HEK293T (cell line): ENCODE results near the gene ADAMTS12.

Experiments
- CTCF ChIA-PET: fragments of 350-600 bp; formaldehyde crosslinking; extraction: SDS; loops from one replicate; lab custom pipeline; 2021; ENCODE audit warnings: antibody characterized with exemption, inconsistent platforms; lab: Yijun Ruan, JAX
- POLR2A ChIA-PET: fragments of 350-600 bp; formaldehyde crosslinking; extraction: SDS; loops from one replicate; lab custom pipeline; 2020; ENCODE audit warnings: antibody characterized with exemption, inconsistent platforms; lab: Yijun Ruan, JAX
- DNase-seq: peaks from one replicate; pipeline ENCODE4 v3.0.0; 2012; ENCODE audit warnings: mixed read lengths; ENCODE audit errors: extremely low spot score
- ARNT ChIP-seq: fragments of 450-650 bp; IDR thresholded peaks from 2 replicates; pipeline ENCODE4 v1.6.1; 2017; ENCODE audit warnings: mild to moderate bottlenecking
- BHLHE40 ChIP-seq: fragments of 450-650 bp; IDR thresholded peaks from 2 replicates; pipeline ENCODE4 v1.6.1; 2016; ENCODE audit warnings: mild to moderate bottlenecking, moderate library complexity, borderline replicate concordance
- CTBP1 ChIP-seq: fragments of 450-650 bp; IDR thresholded peaks from 2 replicates; pipeline ENCODE4 v1.6.1; 2016; ENCODE audit warnings: borderline replicate concordance
- ELF4 ChIP-seq: fragments of 450-650 bp; IDR thresholded peaks from 2 replicates; pipeline ENCODE4 v1.6.1; 2017; ENCODE audit warnings: antibody characterized with exemption
- FOXA1 ChIP-seq: fragments of 450-650 bp; IDR thresholded peaks from 2 replicates; pipeline ENCODE4 v1.6.1; 2016; ENCODE audit warnings: mild to moderate bottlenecking
- FOXK2 ChIP-seq: fragments of 450-650 bp; IDR thresholded peaks from 2 replicates; pipeline ENCODE4 v1.6.1; 2016; ENCODE audit warnings: mild to moderate bottlenecking
- FOXM1 ChIP-seq: fragments of 450-650 bp; IDR thresholded peaks from 2 replicates; pipeline ENCODE4 v1.6.1; 2017; ENCODE audit warnings: mild to moderate bottlenecking, borderline replicate concordance
- HDGF ChIP-seq: fragments of 450-650 bp; IDR thresholded peaks from 2 replicates; pipeline ENCODE4 v1.6.1; 2017; ENCODE audit warnings: antibody characterized with exemption, borderline replicate concordance
- L3MBTL2 ChIP-seq: fragments of 450-650 bp; conservative IDR thresholded peaks from 2 replicates; pipeline ENCODE4 v1.6.1; 2016; ENCODE audit warnings: mild to moderate bottlenecking
- LEF1 ChIP-seq: fragments of 450-650 bp; IDR thresholded peaks from 2 replicates; pipeline ENCODE4 v1.6.1; 2017; ENCODE audit warnings: mild to moderate bottlenecking, borderline replicate concordance
- NFRKB ChIP-seq: fragments of 450-650 bp; IDR thresholded peaks from 2 replicates; pipeline ENCODE4 v1.6.1; 2016; ENCODE audit warnings: mild to moderate bottlenecking, moderate library complexity
- SP1 ChIP-seq: fragments of 450-650 bp; IDR thresholded peaks from 2 replicates; pipeline ENCODE4 v1.6.1; 2017
- SUZ12 ChIP-seq: fragments of 450-650 bp; IDR thresholded peaks from 2 replicates; pipeline ENCODE4 v1.6.1; 2016; ENCODE audit warnings: mild to moderate bottlenecking
- TARDBP ChIP-seq: fragments of 450-650 bp; IDR thresholded peaks from 2 replicates; pipeline ENCODE4 v1.6.1; 2016
- ZNF384 ChIP-seq: fragments of 450-650 bp; IDR thresholded peaks from 2 replicates; pipeline ENCODE4 v1.6.1; 2016
- TF ChIP-seq, protein P1 (sequence below): fragments of 450-650 bp; IDR thresholded peaks from 2 replicates; pipeline ENCODE4 v1.6.1; 2016

The ADAMTS12 gene

DNA sequence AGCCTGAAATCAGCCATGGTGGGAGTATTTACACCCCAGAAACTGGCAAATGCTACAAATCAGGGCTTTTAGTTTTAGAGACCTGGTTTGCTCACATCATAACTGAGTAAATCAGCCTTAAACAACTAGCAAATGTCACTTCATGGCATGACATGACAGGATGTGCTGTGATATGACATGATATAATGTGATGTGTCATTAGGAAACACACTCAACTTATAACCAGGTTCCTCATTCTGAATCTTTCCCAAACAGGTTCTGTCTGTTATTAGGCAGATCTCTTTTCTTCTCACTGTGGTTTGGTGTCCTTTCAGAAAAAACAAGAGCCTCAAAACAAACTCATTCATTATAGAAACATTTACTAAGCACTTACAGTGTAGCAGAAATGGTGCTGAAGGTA is 90.5 kb downstream of the ADAMTS12 start:
- CTCF ChIA-PET, result no interaction called here
- POLR2A ChIA-PET, result no interaction called here
- TF ChIP-seq HDGF (no peak), ZNF384 (no peak), FOXA1 (no peak), BHLHE40 (no peak), SUZ12 (no peak), L3MBTL2 (no peak), TARDBP (no peak), ELF4 (no peak), ARNT (no peak), FOXM1 (no peak), CTBP1 (no peak), LEF1 (no peak), NFRKB (no peak), FOXK2 (no peak), SP1 (no peak)
- TF ChIP-seq, protein P1, sequence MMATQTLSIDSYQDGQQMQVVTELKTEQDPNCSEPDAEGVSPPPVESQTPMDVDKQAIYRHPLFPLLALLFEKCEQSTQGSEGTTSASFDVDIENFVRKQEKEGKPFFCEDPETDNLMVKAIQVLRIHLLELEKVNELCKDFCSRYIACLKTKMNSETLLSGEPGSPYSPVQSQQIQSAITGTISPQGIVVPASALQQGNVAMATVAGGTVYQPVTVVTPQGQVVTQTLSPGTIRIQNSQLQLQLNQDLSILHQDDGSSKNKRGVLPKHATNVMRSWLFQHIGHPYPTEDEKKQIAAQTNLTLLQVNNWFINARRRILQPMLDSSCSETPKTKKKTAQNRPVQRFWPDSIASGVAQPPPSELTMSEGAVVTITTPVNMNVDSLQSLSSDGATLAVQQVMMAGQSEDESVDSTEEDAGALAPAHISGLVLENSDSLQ, result no peak
- DNase-seq, result no peak

- DNase-seq, result no peak
- POLR2A ChIA-PET, result no interaction called here
- CTCF ChIA-PET, result no interaction called here
- no peak for TF ChIP-seq TARDBP
- no peak for TF ChIP-seq LEF1
- TF ChIP-seq HDGF, result no peak
- no peak for TF ChIP-seq L3MBTL2
- TF ChIP-seq, protein P1, result no peak
- no peak for TF ChIP-seq SUZ12
- no peak for TF ChIP-seq FOXM1
- TF ChIP-seq CTBP1, result no peak
- no peak for TF ChIP-seq SP1
- TF ChIP-seq ZNF384, result no peak
- TF ChIP-seq NFRKB, result no peak
- TF ChIP-seq FOXA1, result no peak
- TF ChIP-seq ELF4, result no peak
- no peak for TF ChIP-seq BHLHE40
- TF ChIP-seq ARNT, result no peak
- TF ChIP-seq FOXK2, result no peak
These were observed 91.4 kb downstream of the ADAMTS12 start for GRCh38 chr5:33800241-33800950.

DNA sequence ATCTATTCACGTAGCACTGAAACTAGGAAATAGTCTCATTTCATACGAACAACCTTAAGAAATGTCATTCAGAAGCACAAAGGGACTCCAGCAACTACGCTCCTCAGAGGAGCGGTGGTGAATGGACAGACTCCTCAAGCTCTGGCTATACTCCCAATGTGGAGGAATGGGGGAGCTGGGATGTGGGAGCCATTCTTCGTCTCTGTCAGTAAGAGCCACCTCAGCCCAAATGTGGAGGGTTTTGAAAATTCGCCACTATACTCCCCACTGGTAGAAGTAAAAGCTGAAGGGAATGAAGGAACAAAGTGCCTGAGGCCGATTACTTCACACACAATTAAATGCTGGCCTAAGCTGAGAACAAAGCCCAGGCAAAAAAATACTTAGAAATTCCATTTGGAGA is 96.3 kb downstream of the ADAMTS12 start:
- TF ChIP-seq ELF4, result no peak
- no peak for TF ChIP-seq HDGF
- TF ChIP-seq FOXA1, result no peak
- no peak for TF ChIP-seq TARDBP
- TF ChIP-seq, protein P1, result no peak
- TF ChIP-seq FOXK2, result no peak
- no peak for TF ChIP-seq L3MBTL2
- TF ChIP-seq ARNT, result no peak
- no peak for TF ChIP-seq LEF1
- TF ChIP-seq NFRKB, result no peak
- TF ChIP-seq CTBP1, result no peak
- no peak for DNase-seq
- ChIA-PET CTCF (no interaction called here), POLR2A (no interaction called here)

GRCh38 chr5:33794550-33795181 is 97.1 kb downstream of the ADAMTS12 start:
- POLR2A ChIA-PET, result no interaction called here
- no peak for TF ChIP-seq L3MBTL2
- no peak for TF ChIP-seq CTBP1
- TF ChIP-seq NFRKB, result no peak
- TF ChIP-seq ELF4, result no peak
- no peak for TF ChIP-seq LEF1
- TF ChIP-seq SP1, result no peak
- TF ChIP-seq, protein P1, result no peak
- no peak for TF ChIP-seq TARDBP
- TF ChIP-seq BHLHE40, result no peak
- TF ChIP-seq FOXM1, result no peak
- no peak for TF ChIP-seq SUZ12
- no peak for TF ChIP-seq ARNT
- no peak for TF ChIP-seq ZNF384
- TF ChIP-seq HDGF, result no peak
- no peak for TF ChIP-seq FOXK2
- TF ChIP-seq FOXA1, result no peak
- CTCF ChIA-PET, result no interaction called here
- DNase-seq, result no peak

GRCh38 chr5:33793836-33794549 is 97.8 kb downstream of the ADAMTS12 start:
- no peak for DNase-seq
- ChIA-PET CTCF (no interaction called here), POLR2A (no interaction called here)
- no peak for TF ChIP-seq FOXA1
- TF ChIP-seq SUZ12, result no peak
- TF ChIP-seq, protein P1, result no peak
- no peak for TF ChIP-seq ELF4
- no peak for TF ChIP-seq ARNT
- no peak for TF ChIP-seq LEF1
- TF ChIP-seq CTBP1, result no peak
- no peak for TF ChIP-seq TARDBP
- TF ChIP-seq SP1, result no peak
- TF ChIP-seq FOXK2, result no peak
- TF ChIP-seq L3MBTL2, result no peak
